GM12878 (cell line): ENCODE results near the gene FGFBP1. TPM values are rescaled to one million over a fixed set of nuclear protein-coding genes. Genes with fewer than 3 reads are reported as not detected.

ENCODE experiments used
- ATAC-seq: fragments of 200-7000 bp; cut with Tn5 transposase; 3 replicates; pipeline ENCODE4 v1.9.1; 2020; ENCODE audit warnings: mild to moderate bottlenecking, moderate library complexity
- BruUV-seq: library from RNA; stranded (reverse); fragments of 400-500 nt; replicated peaks from 2 replicates; lab custom pipeline; 2021; lab: Mats Ljungman, UMichigan
- CTCF ChIA-PET: fragments of 300-600 bp; sonication (Branson Sonifier 250); formaldehyde crosslinking; extraction: SDS; loops from one replicate; lab custom pipeline; 2021; ENCODE audit warnings: inconsistent platforms; lab: Yijun Ruan, JAX
- POLR2A ChIA-PET: fragments of 350-600 bp; formaldehyde crosslinking; extraction: SDS; loops from one replicate; lab custom pipeline; 2021; ENCODE audit warnings: inconsistent platforms; lab: Charles Lee
- RAD21 ChIA-PET: fragments of 300-600 bp; sonication (Branson Sonifier 250); formaldehyde crosslinking; loops from one replicate; lab custom pipeline; 2023; ENCODE audit warnings: antibody characterized with exemption; ENCODE audit not compliant: unreplicated experiment; lab: Charles Lee
- SMC1A ChIA-PET: fragments of 300-600 bp; sonication (Branson Sonifier 250); formaldehyde crosslinking; loops from one replicate; lab custom pipeline; 2023; ENCODE audit not compliant: unreplicated experiment, uncharacterized antibody; lab: Charles Lee
- DNase-seq: peaks from one replicate; pipeline ENCODE4 v3.0.0-alpha.2; 2011; ENCODE audit warnings: low read depth, low spot score
- FAIRE-seq: peaks from 3 replicates; lab custom pipeline; 2011; peaks lifted over from hg19 to GRCh38; lab: Jason Lieb, UNC
- H2AFZ ChIP-seq: 2 replicates; pipeline ENCODE4 v1.6.0; 2011; ENCODE audit warnings: low read depth, low read length, control low read depth; ENCODE audit not compliant: control insufficient read depth
- H3K27ac ChIP-seq: 2 replicates; pipeline ENCODE4 v1.5.1; 2011; ENCODE audit warnings: control low read depth; ENCODE audit not compliant: control insufficient read depth, insufficient read depth
- H3K27me3 ChIP-seq, 2 experiments: replicated peaks in 1 of 2; 2 replicates each; pipeline versions ENCODE4 v1.6.0 to v1.6.1; 2011; ENCODE audit warnings: low read length in 1 of 2; ENCODE audit not compliant: control insufficient read depth in 2 of 2, insufficient read depth in 2 of 2
- H3K36me3 ChIP-seq, 2 experiments: 2 replicates each; pipeline ENCODE4 v1.5.1; 2011; ENCODE audit warnings: low read length in 1 of 2; ENCODE audit not compliant: control insufficient read depth in 2 of 2, insufficient read depth in 2 of 2
- H3K4me1 ChIP-seq: 2 replicates; pipeline ENCODE4 v1.6.1; 2011; ENCODE audit warnings: mild to moderate bottlenecking, low read length, moderate library complexity, mixed read lengths; ENCODE audit not compliant: control insufficient read depth, insufficient read depth
- H3K4me2 ChIP-seq: 2 replicates; pipeline ENCODE4 v1.6.0; 2011; ENCODE audit warnings: control low read depth; ENCODE audit not compliant: control insufficient read depth, insufficient read depth
- H3K4me3 ChIP-seq: fragments of 200-600 bp; sonication (generic); 2 replicates; pipeline ENCODE4 v1.5.1; 2016
- H3K79me2 ChIP-seq: 2 replicates; pipeline ENCODE4 v1.6.0; 2011; ENCODE audit warnings: low read length; ENCODE audit not compliant: control insufficient read depth, insufficient read depth
- H3K9ac ChIP-seq: 2 replicates; pipeline ENCODE4 v1.8.0; 2011; ENCODE audit warnings: low read length, control low read depth, mixed read lengths; ENCODE audit not compliant: control insufficient read depth, insufficient read depth
- H3K9me3 ChIP-seq: replicated peaks from 3 replicates; pipeline ENCODE4 v1.5.1; 2011; ENCODE audit warnings: mild to moderate bottlenecking, low read length; ENCODE audit not compliant: control insufficient read depth, insufficient read depth
- H4K20me1 ChIP-seq: 2 replicates; pipeline ENCODE4 v1.6.0; 2011; ENCODE audit not compliant: control insufficient read depth, insufficient read depth
- BRCA1 ChIP-seq: IDR thresholded peaks from 2 replicates; pipeline ENCODE4 v1.6.1; 2011; ENCODE audit warnings: low read depth, low read length, improper control_type of control experiment
- CUX1 ChIP-seq: IDR thresholded peaks from 2 replicates; pipeline ENCODE4 v1.6.1; 2012; ENCODE audit warnings: improper control_type of control experiment, low read depth, low read length; ENCODE audit not compliant: insufficient replicate concordance
- ELK1 ChIP-seq: IDR thresholded peaks from 2 replicates; pipeline ENCODE4 v1.6.1; 2012; ENCODE audit warnings: low read depth, low read length, improper control_type of control experiment
- EP300 ChIP-seq, 2 experiments: fragments of 150-350 bp in 1 of 2; IDR thresholded peaks; 2 replicates each; pipeline ENCODE4 v1.6.1; 2011 to 2012; ENCODE audit warnings: low read depth in 2 of 2, low read length in 2 of 2, borderline replicate concordance in 1 of 2, improper control_type of control experiment in 1 of 2, inconsistent platforms in 1 of 2; ENCODE audit not compliant: control insufficient read depth in 1 of 2
- EZH2 ChIP-seq: IDR thresholded peaks from 2 replicates; pipeline ENCODE4 v1.6.1; 2012; ENCODE audit warnings: low read depth, mild to moderate bottlenecking, control low read depth, inconsistent platforms, low read length, borderline replicate concordance; ENCODE audit not compliant: control insufficient read depth
- FOXK2 ChIP-seq: fragments of 450-650 bp; IDR thresholded peaks from 2 replicates; pipeline ENCODE4 v1.6.1; 2017; ENCODE audit warnings: mild to moderate bottlenecking, moderate library complexity
- MYC ChIP-seq: IDR thresholded peaks from 2 replicates; pipeline ENCODE4 v1.6.1; 2011; ENCODE audit warnings: mild to moderate bottlenecking, low read length, moderate library complexity, inconsistent platforms; ENCODE audit not compliant: insufficient read depth, insufficient replicate concordance, insufficient read length, severe bottlenecking
- POLR2A ChIP-seq: IDR thresholded peaks from 2 replicates; pipeline ENCODE4 v1.6.1; 2011; ENCODE audit warnings: low read depth, mild to moderate bottlenecking, low read length
- RAD51 ChIP-seq: fragments of 450-650 bp; IDR thresholded peaks from 2 replicates; pipeline ENCODE4 v1.6.1; 2016; ENCODE audit warnings: moderate library complexity, mild to moderate bottlenecking, inconsistent platforms
- USF2 ChIP-seq: IDR thresholded peaks from 2 replicates; pipeline ENCODE4 v1.6.1; 2011; ENCODE audit warnings: low read depth, low read length, improper control_type of control experiment, borderline replicate concordance
- ZNF24 ChIP-seq: fragments of 450-650 bp; IDR thresholded peaks from 2 replicates; pipeline ENCODE4 v1.6.1; 2017; ENCODE audit warnings: antibody characterized with exemption, mild to moderate bottlenecking
- WGBS: methylation state at CpG from one replicate; pipeline ENCODE4 v1.1.6; 2016; ENCODE audit warnings: low lambda C conversion rate; ENCODE audit not compliant: insufficient replicate concordance, insufficient coverage; ENCODE audit errors: missing lambda C conversion rate; 5-methylcytosine and 5-hydroxymethylcytosine counted together
- in situ Hi-C: fragments of 300-500 bp; cut with MboI; formaldehyde crosslinking; loops from 9 replicates; pipeline ENCODE4 v1.14.3; 2018; ENCODE audit warnings: mixed read lengths
- intact Hi-C: fragments of 100-400 bp; cut with micrococcal nuclease; formaldehyde crosslinking; loops from one replicate; pipeline ENCODE4 v1.14.2; 2022; ENCODE audit not compliant: unreplicated experiment
- polyA plus RNA-seq, 11 experiments: library from polyadenylated mRNA; depleted of rRNA in 4 of 11; unstranded in 6 of 11; stranded (reverse) in 5 of 11; fragments of >200 nt; fragmentation: Nextera tagmentation in 4 of 11; fragmentation: Illumina TruSeq in 1 of 11; extraction: Ambion mirVana in 4 of 11; extraction: Trizol in 1 of 11; gene quantifications; 1 replicate in 1 of 11; 2 replicates in 10 of 11; pipeline versions ENCODE4 v1.2.1 to v1.2.3, GENCODE V29; 2011 to 2016; ENCODE audit warnings: inconsistent platforms in 2 of 11, missing spikeins in 2 of 11, low read depth in 1 of 11
- total RNA-seq, 4 experiments: library from RNA; depleted of rRNA in 3 of 4; stranded (reverse); fragments of >200 nt in 3 of 4; fragmentation: Illumina TruSeq in 1 of 4; extraction: Trizol in 1 of 4; gene quantifications; 2 replicates each; pipeline versions ENCODE4 v1.2.1 to v1.2.3, GENCODE V29; 2013 to 2021

Gene FGFBP1
- total and polyA plus RNA-seq, 10 of the 15 experiments (the other 5 are each of a cell fraction or from before 2014, with no cell fraction given), result 0.09 to 0.11 (median 0.09) TPM; not detected in 7

GRCh38 chr4:15961781-15962510 is 23.4 kb upstream of the FGFBP1 start (continued):
- TF ChIP-seq EZH2, result no peak
- no peak for TF ChIP-seq ZNF24

GRCh38 chr4:15958562-15958961 is 20.0 kb upstream of the FGFBP1 start:
- Histone ChIP-seq H3K9me3 (no peaks in the 10 kb centered on the region; the same call in 2 of the 3 replicates), H3K4me1 (peaks cover 7% of the 10 kb centered on the region; the same call in 1 of the 2 replicates), H3K9ac (no peak overlapping the region), H3K4me2 (no peak overlapping the region), H3K27ac (no peak overlapping the region), H2AFZ (no peak overlapping the region), H4K20me1 (no peaks in the 10 kb centered on the region), H3K79me2 (no peaks in the 10 kb centered on the region), H3K27me3 (no peaks in the 10 kb centered on the region), H3K36me3 (no peaks in the 10 kb centered on the region), H3K4me3 (no peak overlapping the region)
- intact Hi-C loops (no loop called here), in situ Hi-C loops (loop anchor here (5.0 to 25.0 kb wide), 3 partner anchors 74 to 721 kb away; no protein-coding TSS in a partner anchor)
- ChIA-PET CTCF (interaction anchor here (1.2 to 2.0 kb wide), 4 partner anchors 42 to 153 kb away, joined by 4 to 14 read pairs (median 8); no protein-coding TSS in a partner anchor), RAD21 (interaction anchor here (0.7 to 1.2 kb wide), 2 partner anchors 42 to 76 kb away, joined by 3 to 7 read pairs; no protein-coding TSS in a partner anchor), POLR2A (no interaction called here), SMC1A (interaction anchor here (0.7 to 1.6 kb wide), 6 partner anchors 76 to 153 kb away, joined by 3 to 14 read pairs (median 3); no protein-coding TSS in a partner anchor)
- TF ChIP-seq CUX1, result no peak
- no peak for TF ChIP-seq RAD51
- TF ChIP-seq BRCA1, result no peak
- TF ChIP-seq FOXK2, result no peak
- TF ChIP-seq EP300 (IDR thresholded peaks at IDR 0.05; ENCODE audit: borderline replicate concordance in 1 of 2, control insufficient read depth in 1 of 2, low read depth in 2 of 2, low read length in 2 of 2), result no peak
- TF ChIP-seq ELK1, result no peak
- TF ChIP-seq MYC, result no peak
- TF ChIP-seq USF2, result no peak
- no peak for TF ChIP-seq POLR2A
- WGBS, result 25% methylated on average over 2 of the region's 2 CpGs
- no peak for ATAC-seq
- no TSS peak for BruUV-seq
- no peak for FAIRE-seq
- no peak for DNase-seq
